ENCODE measurements around the gene LRP10.

LRP10 gene

GRCh38 chr14:22919601-22919921 is 48.0 kb downstream of the LRP10 start:
- DNase-seq: no peak

GRCh38 chr14:22920697-22921096 is 49.2 kb downstream of the LRP10 start:
- no peak for DNase-seq

GRCh38 chr14:22922294-22922693 is 50.8 kb downstream of the LRP10 start:
- DNase-seq: no peak

GRCh38 chr14:22923746-22924145 is 52.2 kb downstream of the LRP10 start:
- DNase-seq: no peak

- no peak for DNase-seq
These were observed 54.0 kb downstream of the LRP10 start for GRCh38 chr14:22925513-22925912.

- no peak for DNase-seq
These were observed 54.8 kb downstream of the LRP10 start for GRCh38 chr14:22926316-22926715.

GRCh38 chr14:22928237-22929103 is 56.9 kb downstream of the LRP10 start:
- no peak for DNase-seq

- DNase-seq: peak; percentile 99 to 100
These were observed 57.8 kb downstream of the LRP10 start, which contains the start of gene PRMT5 for GRCh38 chr14:22929104-22929960. PRMT5 (minus strand) TSS chr14:22929376; CDS start chr14:22929361, 15 bp downstream.

- DNase-seq: no peak
These were observed 58.4 kb downstream of the LRP10 start for GRCh38 chr14:22929961-22930364.

All from NCI-H446 (cell line).